GM19463 (cell line): ENCODE data around the gene IQCC.
A peak's percentile ranks its signal among the peaks of the same experiment; 100 is the strongest.
"Not testable (repeated sequence)": the region's sequence is repeated elsewhere in the genome, so short reads cannot be mapped to it uniquely, and the experiment has no call there.

Experiments used
- ATAC-seq: cut with Tn5 transposase; IDR thresholded peaks from one replicate; pipeline ENCODE4 v1.9.1; 2021; ENCODE audit warnings: mild to moderate bottlenecking, moderate library complexity; ENCODE audit not compliant: unreplicated experiment

IQCC gene

DNA sequence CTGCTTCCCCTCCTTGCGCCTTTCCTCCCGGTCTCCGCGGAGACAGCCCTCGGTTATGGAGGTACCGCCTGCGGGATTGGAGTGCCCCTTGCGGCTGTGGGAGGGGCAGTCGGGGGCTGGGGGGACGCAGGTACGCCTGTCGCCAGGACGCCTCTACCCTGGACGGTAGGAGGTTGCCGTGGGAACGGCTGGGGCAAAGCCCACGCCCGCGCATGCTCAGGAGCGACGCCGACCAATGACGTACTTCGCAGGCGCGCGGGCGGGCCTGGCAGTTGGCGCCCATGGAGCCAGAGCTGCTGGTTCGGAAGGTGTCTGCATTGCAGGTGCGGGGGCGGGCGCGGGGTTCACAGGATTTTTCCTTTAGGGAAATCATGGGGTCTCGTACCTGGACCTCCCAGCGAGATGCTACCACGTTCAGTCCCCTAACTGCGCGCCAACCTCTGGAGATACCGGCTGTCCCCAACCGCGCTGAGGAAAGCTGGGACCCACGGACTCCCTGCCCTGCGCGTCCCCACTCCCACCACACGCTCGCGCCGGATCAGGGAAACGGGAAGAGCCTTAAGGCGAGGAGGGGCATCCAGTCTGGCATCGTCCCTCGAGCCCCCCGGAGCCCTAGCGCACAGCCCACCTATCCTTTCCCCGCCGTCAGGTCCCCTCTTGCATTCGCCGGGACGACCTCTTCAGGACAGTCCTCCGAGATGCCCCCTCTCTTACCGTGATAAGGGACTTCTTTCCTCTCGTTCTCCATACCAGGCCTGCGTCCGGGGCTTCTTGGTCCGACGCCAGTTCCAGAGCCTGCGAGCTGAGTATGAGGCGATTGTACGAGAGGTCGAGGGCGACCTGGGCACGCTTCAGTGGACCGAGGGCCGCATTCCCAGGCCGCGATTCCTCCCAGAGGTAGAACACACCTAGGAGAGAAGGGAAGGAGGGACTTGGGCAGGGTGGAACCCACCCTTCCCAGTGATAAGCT is at the start of gene IQCC:
IQCC (plus strand) TSS at position 271 of the 970 bp plus-strand sequence; CDS start at position 282, 11 bp downstream.
- ATAC-seq, result peak; percentile 67

- ATAC-seq, result no peak
Measured at GRCh38 chr1:32159189-32159588, 46.3 kb upstream of the IQCC start.

DNA sequence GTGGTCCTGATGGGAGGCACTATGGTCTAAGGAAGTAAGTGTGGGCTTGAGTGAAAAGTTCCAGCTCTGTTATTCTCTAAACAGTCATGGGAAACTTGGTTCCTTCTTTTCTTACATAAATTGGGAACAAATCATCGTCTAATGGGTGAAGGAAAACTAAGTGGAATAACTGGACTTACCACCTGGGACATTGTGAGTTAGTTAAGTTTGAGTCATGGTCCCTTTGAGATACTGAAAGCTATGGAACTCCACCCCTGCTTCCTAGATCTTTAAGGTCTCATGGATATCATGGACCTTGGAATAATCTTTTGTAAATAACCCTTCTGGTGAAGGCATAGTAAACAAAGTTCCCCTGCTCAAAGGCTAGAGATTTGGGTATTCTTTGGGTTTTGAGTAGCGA is 42.1 kb upstream of the IQCC start:
- no peak for ATAC-seq

DNA sequence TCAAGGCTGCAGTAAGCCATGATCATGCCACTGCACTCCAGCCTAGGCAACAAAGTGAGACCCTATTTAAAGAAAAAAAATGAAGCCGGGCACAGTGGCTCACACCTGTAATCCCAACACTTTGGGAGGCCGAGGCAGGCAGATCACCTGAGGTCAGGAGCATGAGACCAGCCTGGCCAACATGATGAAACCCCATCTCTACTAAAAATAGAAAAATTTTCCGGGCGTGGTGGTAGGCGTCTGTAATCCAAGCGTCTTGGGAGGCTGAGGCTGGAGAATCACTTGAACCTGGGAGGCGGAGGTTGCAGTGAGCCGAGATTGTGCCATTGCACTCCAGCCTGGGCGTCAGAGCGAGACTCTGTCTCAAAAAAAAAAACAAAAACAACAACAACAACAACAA is 39.8 kb upstream of the IQCC start:
- ATAC-seq, result not testable (repeated sequence)

DNA sequence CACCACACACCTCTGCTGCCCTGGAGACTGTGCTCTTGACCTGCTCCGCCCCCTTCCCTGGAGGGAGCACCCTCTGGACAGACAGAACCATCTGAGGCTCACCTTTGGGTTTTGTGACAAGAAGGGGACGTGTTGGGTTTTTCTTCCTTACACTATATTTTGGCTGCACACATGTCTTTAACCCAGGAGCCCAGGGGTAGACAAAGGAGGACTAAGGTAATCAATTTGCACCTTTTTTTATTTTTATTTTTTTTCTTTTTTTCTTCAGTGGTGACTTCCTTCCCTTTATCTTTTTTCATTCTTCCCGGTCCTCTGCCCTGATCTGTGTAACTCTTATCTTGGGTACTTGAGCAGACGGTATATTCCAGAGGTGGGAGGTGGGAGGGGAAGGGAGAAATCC is 34.5 kb upstream of the IQCC start:
- ATAC-seq, result no peak

DNA sequence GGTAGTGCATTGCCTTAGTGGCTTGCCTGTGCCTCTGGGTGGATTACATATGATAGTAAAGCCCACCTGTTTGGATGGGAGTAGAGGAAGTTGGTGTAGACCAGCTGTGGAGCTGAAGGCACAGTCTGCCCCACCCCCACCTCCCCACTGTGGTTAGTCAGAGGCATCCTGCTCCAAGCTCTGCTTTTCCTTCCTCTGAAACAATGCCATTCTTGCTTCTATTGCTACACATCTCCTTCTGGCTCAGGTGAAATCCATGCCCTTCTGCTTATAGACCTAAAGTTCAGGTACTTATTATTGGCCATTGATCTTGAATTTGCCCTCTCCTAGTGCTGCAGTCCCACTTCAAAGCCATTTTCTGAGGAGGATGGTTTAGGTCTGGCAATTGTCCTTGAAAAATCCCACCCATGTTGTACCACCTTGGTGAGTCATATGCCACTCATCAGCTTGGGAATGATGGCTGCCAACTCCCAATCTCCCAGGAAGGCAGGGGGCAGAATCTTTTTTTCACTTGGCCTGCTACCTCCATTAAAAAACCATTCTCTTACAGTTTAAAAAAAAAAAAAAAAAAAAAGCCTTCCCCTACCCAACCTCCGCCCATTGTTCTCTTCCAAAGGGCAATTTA is 32.7 kb upstream of the IQCC start:
- ATAC-seq, result no peak

- ATAC-seq, result no peak
Measured at GRCh38 chr1:32178380-32179192, 26.9 kb upstream of the IQCC start.

DNA sequence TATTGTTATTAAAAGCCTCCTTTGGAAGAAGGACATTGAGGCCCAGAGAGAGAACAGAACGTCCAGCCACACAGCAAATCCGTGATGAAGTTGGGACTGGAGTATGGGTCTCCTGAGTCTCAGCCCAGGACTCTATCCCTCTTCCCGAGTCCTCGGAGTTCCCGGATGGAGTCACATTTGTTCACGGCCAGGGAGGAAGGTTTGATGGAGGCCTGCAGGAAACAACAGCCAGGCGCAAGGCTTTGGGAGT is 26.4 kb upstream of the IQCC start:
- no peak for ATAC-seq

DNA sequence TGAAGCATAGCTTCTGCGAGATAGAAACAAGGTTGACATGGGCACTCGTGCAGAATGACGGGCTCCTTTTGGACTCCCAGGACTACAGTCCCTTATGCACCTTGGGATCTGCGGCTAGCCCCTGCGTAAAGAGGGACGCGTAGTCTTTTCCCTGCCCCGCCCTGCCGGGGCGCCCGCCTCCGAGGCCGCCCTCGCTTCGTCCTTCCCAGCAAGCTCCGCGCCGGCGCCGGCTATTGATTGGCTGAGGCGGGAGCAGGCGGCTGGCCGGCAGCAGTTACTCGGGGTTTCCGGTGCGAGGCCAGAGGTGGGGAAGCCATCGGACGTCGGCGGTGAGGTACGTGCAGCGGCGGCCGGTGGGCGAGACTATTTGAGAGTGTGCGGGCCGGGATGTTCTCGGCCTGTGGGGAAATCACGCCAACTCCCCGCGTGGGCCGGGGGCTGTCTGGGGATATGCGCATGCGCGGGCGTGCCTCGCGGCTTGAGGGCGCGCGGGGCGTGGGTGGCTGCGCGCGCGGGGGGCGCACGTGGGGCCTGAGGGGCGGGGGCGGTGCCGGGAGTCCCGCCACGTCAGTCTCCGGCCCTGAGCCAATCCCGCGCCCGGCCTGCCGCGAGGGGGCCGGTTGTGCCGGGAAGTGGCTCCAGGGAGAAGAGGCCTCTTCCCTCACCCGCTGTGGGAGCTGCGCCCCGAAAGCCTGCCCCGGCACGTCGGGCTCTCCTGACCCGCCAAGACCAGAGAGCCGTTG is 25.9 kb upstream of the IQCC start, which contains the start of gene TXLNA:
TXLNA (plus strand) TSS at position 233 of the 743 bp plus-strand sequence. CDS start 671 bp downstream, outside the sequence.
- peak; percentile 92 for ATAC-seq

DNA sequence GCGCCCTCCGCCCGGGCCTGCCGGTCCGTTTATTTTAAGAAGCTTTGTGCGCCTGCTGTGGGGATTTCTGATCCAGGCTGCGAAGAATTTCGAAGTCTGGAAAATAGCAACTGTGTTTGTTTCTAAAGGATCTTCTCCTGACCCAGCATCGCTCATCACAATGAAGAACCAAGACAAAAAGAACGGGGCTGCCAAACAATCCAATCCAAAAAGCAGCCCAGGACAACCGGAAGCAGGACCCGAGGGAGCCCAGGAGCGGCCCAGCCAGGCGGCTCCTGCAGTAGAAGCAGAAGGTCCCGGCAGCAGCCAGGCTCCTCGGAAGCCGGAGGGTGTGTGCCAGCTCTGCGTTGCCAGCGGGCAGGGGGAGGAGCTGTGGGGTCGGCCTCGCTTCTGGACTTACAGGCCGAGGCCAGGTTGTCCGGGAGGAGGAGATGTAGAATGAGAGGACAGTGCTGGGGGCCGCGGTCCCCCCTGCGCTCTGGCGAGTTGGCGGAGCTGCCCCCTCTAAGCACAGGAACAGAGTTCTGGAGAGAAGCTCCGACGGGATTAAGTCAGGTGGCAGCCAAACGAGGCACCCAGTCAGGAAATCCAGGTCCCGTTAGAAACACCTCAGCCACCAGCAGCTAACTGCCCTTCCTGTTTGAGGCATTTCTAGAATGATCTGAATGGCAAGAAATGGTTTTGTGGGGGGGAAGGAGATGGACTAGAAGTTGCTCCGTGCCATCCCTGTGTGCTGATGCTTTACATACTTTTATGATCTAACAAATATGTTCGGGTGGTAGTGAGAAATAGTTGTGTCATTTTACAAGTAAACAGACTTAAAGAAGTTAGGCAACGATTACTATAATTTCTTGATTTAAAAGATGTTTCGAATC is 25.0 kb upstream of the IQCC start:
- ATAC-seq, result no peak

GRCh38 chr1:32181065-32181464 is 24.4 kb upstream of the IQCC start:
- ATAC-seq, result no peak

GRCh38 chr1:32181563-32181962 is 23.9 kb upstream of the IQCC start:
- no peak for ATAC-seq

DNA sequence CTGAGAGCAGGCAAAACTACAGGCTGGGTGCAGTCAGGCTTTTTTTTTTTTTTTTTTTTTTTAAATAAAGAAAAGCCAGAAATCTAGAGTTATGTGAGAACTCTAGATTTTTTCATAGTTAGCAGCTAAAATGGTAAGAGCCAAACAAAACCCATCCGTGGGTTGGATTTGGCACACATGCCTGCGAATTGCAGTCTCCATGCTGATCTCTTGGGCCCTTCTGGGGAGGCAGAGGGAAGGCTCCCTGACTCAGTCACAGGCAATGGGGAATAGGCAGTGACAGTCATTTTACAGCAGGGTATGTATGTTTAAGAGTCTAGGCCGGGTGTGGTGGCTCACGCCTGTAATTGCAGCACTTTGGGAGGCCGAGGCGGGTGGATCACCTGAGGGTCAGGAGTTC is 23.4 kb upstream of the IQCC start:
- no peak for ATAC-seq

DNA sequence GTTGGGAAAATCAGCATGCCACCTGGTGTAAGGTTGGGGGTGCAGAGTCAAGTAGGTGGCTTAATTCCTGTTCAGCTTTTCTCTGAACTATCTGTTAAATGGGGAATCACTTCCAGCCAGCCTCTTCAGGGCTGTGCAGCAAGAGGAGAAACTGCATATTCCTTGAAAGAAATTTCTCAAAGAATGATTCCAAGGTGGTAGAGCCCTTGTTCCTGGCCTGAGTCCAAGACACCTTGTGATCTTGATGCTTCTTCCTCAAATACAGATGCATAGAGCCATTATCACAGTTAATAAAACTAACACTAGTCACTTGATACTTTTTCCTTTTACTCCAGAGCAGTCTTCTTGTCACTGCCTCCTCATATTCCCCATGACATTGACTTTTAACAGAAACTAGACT is 20.8 kb upstream of the IQCC start:
- no peak for ATAC-seq

- ATAC-seq, result no peak
Measured at GRCh38 chr1:32186077-32186476, 19.4 kb upstream of the IQCC start.

- no peak for ATAC-seq
Measured at GRCh38 chr1:32186491-32186890, 19.0 kb upstream of the IQCC start.

GRCh38 chr1:32187850-32188249 is 17.6 kb upstream of the IQCC start:
- ATAC-seq, result no peak

GRCh38 chr1:32192220-32192948 is 13.1 kb upstream of the IQCC start:
- ATAC-seq, result no peak

DNA sequence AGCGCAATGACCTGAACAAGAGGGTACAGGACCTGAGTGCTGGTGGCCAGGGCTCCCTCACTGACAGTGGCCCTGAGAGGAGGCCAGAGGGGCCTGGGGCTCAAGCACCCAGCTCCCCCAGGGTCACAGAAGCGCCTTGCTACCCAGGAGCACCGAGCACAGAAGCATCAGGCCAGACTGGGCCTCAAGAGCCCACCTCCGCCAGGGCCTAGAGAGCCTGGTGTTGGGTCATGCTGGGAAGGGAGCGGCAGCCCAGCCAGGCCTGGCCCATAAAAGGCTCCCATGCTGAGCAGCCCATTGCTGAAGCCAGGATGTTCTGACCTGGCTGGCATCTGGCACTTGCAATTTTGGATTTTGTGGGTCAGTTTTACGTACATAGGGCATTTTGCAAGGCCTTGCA is 10.5 kb upstream of the IQCC start:
- no peak for ATAC-seq
